Uterus (tissue), 4 donors: Measurements from ENCODE around the gene C3orf18. TPM values are rescaled to one million over a fixed set of nuclear protein-coding genes. Genes with fewer than 3 reads are reported as not detected.
A peak's percentile ranks its signal among the peaks of the same experiment; 100 is the strongest.

Source experiments
- DNase-seq, 2 donors: peaks; one replicate each; pipeline ENCODE4 v3.0.0-alpha.2; 2019 to 2020
- H3K27ac ChIP-seq, 2 donors: fragments of 200-600 bp; sonication (generic); 1 replicate in 1 of 2; 2 replicates in 1 of 2; pipeline ENCODE4 v1.5.1; 2016 to 2018
- H3K27me3 ChIP-seq, 2 donors: fragments of 200-600 bp; sonication (generic); one replicate each; pipeline ENCODE4 v1.5.1; 2018 to 2019; ENCODE audit warnings: control low read depth in 1 of 2
- H3K36me3 ChIP-seq, 2 donors: fragments of 200-600 bp; sonication (generic); one replicate each; pipeline ENCODE4 v1.5.1; 2019; ENCODE audit warnings: control low read depth in 1 of 2
- H3K4me1 ChIP-seq, 2 donors: fragments of 200-600 bp; sonication (generic); one replicate each; pipeline ENCODE4 v1.5.1; 2018 to 2019; ENCODE audit warnings: control low read depth in 1 of 2
- H3K4me3 ChIP-seq, 2 donors: fragments of 200-600 bp; sonication (generic); 1 replicate in 1 of 2; 2 replicates in 1 of 2; pipeline ENCODE4 v1.5.1; 2018 to 2019; ENCODE audit warnings: mild to moderate bottlenecking in 1 of 2
- H3K9me3 ChIP-seq, 2 donors: fragments of 200-600 bp; sonication (generic); one replicate each; pipeline ENCODE4 v1.5.1; 2019; ENCODE audit warnings: control low read depth in 1 of 2
- CTCF ChIP-seq, 4 experiments: fragments of 200-600 bp in 2 of 4; fragments of 450-650 bp in 2 of 4; sonication (generic) in 2 of 4; IDR thresholded peaks; one replicate each; pipeline ENCODE4 v1.5.1; 2016 to 2019; ENCODE audit warnings: antibody characterized with exemption in 4 of 4, mild to moderate bottlenecking in 2 of 4, moderate library complexity in 1 of 4
- POLR2A ChIP-seq, 2 donors: fragments of 450-650 bp; IDR thresholded peaks; one replicate each; pipeline ENCODE4 v1.6.1; 2016; ENCODE audit warnings: antibody characterized with exemption in 2 of 2, mild to moderate bottlenecking in 1 of 2, moderate library complexity in 1 of 2
- intact Hi-C: fragments of 100-400 bp; cut with DNase I; formaldehyde crosslinking; loops from one replicate; pipeline ENCODE4 v1.15.1; 2023; ENCODE audit warnings: low total_unique reads
- total RNA-seq, 4 donors: library from RNA; depleted of rRNA in 3 of 4; stranded (reverse); fragments of >200 nt in 3 of 4; gene quantifications; one replicate each; pipeline versions ENCODE4 v1.1.0 to v1.2.4, GENCODE V29; 2014 to 2023
- donor health status: DM: yes; HTN: yes; CAD: no.

C3orf18 gene
- total RNA-seq, 4 donors from 2014 or later: 7.1 to 21.0 (median 20.7) TPM

DNA sequence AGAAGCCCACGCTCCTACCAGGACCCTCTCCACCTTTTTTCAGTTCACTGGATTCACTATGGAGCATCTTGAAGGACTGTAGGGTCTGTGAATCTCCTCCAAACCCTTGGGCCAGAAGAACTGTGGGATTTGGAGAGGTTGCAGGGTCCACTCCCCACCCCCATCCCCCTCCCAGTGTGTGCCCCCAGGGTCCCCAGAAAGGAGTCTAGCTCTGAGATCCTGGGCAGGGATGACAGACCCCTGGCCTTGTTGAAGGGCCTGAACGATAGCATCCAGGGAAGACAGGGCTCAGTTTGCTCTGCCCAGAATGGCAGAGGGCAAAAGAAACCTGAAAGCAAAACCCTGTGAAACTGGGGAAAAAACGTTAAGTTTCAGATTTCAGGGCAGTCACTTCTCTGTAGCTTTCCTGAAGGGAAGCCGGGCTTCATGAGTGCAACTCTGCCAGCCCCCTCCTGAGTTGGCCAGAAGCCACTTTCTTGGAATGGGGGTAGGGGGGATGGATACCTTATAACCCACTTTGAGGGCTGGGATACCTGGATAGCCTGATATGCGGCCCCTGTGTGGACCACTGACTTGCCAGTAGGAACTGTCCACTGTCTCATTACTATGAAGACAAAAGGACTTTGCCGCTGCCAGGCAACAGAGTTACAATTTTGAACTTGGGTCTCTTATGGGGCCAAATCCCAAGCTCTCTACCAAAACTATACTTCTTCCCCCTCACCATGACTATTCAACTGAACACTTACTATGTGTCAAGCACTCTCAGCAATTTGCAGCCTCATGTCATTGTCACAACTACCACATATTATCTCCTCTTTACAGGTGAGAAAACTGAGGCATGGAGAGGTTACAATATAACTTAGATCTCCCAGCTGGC, 45.7 kb upstream of the C3orf18 start:
- DNase-seq: no peak
- TF ChIP-seq CTCF (IDR thresholded peaks at IDR 0.05) (no peak), POLR2A (IDR thresholded peaks at IDR 0.05) (no peak)
- Histone ChIP-seq H3K27me3 (no peaks in the 10 kb centered on the region), H3K9me3 (no peaks in the 10 kb centered on the region), H3K4me3 (no peak overlapping the region), H3K27ac (peak overlapping the region in 1 of 2 donors; percentile 85), H3K4me1 (peaks cover 0 to 16% of the 10 kb centered on the region in 2 donors), H3K36me3 (no peaks in the 10 kb centered on the region)
- intact Hi-C loops: no loop called here

GRCh38 chr3:50612234-50612882, 44.8 kb upstream of the C3orf18 start:
- H3K4me3 ChIP-seq: peak overlapping the region; percentile 68 to 71
- H3K36me3 ChIP-seq: no peaks in the 10 kb centered on the region
- H3K27me3 ChIP-seq: no peaks in the 10 kb centered on the region
- intact Hi-C loops: no loop called here
- peak overlapping the region; percentile 67 to 85 for H3K27ac ChIP-seq
- no peaks in the 10 kb centered on the region for H3K9me3 ChIP-seq
- H3K4me1 ChIP-seq: peaks cover 0 to 14% of the 10 kb centered on the region in 2 donors
- no peak for TF ChIP-seq POLR2A (IDR thresholded peaks at IDR 0.05)
- TF ChIP-seq CTCF (IDR thresholded peaks at IDR 0.05): no peak
- no peak for DNase-seq

DNA sequence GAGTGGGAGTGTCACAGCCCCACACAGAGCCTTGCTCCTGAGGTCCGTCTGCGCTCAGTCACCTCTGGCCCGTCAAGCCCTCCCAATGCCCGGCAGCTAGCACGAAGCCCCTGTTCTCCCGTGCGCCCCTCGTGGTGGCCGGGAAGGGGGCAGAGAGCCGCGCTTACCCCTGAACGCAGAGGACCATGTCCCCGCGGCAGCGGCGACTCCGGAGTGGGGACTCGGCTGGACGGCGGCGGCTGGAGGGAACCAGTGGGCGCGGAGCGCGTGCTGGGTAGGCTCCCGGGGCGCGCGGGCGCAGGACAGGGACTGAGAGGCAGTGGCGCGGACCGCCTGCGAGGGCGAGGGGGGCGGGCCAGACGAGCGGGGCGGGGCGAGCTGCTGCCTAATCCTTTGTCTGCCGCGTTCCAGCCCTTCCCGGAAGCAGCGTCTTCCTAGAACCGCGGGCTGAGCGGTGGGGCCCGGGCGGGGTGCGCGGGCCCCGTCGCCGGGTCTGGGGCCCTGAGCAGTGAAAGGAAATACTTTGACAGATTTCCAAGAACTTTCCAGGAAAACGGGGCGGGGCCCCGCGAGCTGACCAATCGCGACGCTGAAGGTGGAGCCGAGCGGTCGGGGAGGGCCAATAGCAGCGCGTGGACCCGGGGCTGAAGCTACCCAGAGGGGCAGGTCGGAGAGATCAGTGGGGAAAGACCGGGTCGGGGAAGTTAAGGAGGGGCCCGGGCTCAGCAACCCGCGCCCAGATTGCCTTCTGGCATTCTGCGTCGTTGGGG, 44.1 kb upstream of the C3orf18 start, which contains the start of gene CISH:
Gene CISH, minus strand, starts transcription at position 311 of the 770 bp plus-strand sequence. Its CDS starts 124 bp downstream, at position 187.
- peak within 1 kb of the TSS; percentile 68 to 71 for H3K4me3 ChIP-seq
- TF ChIP-seq CTCF (IDR thresholded peaks at IDR 0.05) (peak in 3 of 4 experiments; percentile 8 to 54 (median 35)), POLR2A (IDR thresholded peaks at IDR 0.05) (peak; percentile 58 to 83)
- H3K27ac ChIP-seq: peak within 1 kb of the TSS; percentile 67 to 85
- DNase-seq: peak; percentile 93 to 97
- H3K9me3 ChIP-seq: no peaks in the 10 kb centered on the region
- peaks cover 0 to 14% of the 10 kb centered on the region in 2 donors for H3K4me1 ChIP-seq
- intact Hi-C loops: no loop called here
- no peaks in the 10 kb centered on the region for H3K27me3 ChIP-seq
- H3K36me3 ChIP-seq: no peaks in the 10 kb centered on the region

- peaks cover 0 to 15% of the 10 kb centered on the region in 2 donors for H3K4me1 ChIP-seq
- peak overlapping the region; percentile 68 to 71 for H3K4me3 ChIP-seq
- H3K36me3 ChIP-seq: no peaks in the 10 kb centered on the region
- H3K27ac ChIP-seq: peak overlapping the region; percentile 67 to 85
- TF ChIP-seq CTCF (IDR thresholded peaks at IDR 0.05): no peak
- TF ChIP-seq POLR2A (IDR thresholded peaks at IDR 0.05): no peak
- DNase-seq: no peak
- intact Hi-C loops: no loop called here
- no peaks in the 10 kb centered on the region for H3K9me3 ChIP-seq
- no peaks in the 10 kb centered on the region for H3K27me3 ChIP-seq
These were observed 43.5 kb upstream of the C3orf18 start for GRCh38 chr3:50610992-50611463.
